ENCODE results near the gene GYS1.
"Not testable (repeated sequence)": the region's sequence is repeated elsewhere in the genome, so short reads cannot be mapped to it uniquely, and the experiment has no call there.

Gene GYS1

DNA sequence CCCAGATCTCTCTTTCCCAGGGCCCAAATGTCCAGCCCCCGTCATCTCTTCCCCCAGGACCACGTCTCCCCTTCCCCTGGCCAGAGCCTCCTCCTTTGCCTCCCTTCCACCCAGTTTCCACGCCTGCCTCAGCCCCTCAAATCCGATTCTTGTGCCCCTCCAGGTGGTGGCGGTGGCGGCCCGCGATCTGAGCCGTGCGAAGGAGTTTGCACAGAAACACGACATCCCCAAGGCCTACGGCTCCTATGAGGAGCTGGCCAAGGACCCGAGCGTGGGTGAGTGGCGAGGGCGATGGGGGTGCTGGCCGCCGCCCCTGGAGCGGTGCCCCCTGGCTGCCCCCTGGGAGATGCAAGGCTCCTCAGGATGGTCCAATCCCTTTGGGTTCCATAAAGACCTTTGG, 58.3 kb downstream of the GYS1 start:
- Histone ChIP-seq H3K4me3 (ENCODE audit: low read length) (no peak overlapping the region), H3K36me3 (ENCODE audit: control insufficient read depth, insufficient read depth, low read length) (no peaks in the 10 kb centered on the region), H3K9me3 (ENCODE audit: control insufficient read depth, low read length) (no peaks in the 10 kb centered on the region), H3K27me3 (ENCODE audit: control insufficient read depth, insufficient read depth, low read length) (no peaks in the 10 kb centered on the region), H3K4me1 (ENCODE audit: control insufficient read depth, insufficient read depth, low read length) (peaks cover 5% of the 10 kb centered on the region), H3K9ac (ENCODE audit: low read length) (no peak overlapping the region)

DNA sequence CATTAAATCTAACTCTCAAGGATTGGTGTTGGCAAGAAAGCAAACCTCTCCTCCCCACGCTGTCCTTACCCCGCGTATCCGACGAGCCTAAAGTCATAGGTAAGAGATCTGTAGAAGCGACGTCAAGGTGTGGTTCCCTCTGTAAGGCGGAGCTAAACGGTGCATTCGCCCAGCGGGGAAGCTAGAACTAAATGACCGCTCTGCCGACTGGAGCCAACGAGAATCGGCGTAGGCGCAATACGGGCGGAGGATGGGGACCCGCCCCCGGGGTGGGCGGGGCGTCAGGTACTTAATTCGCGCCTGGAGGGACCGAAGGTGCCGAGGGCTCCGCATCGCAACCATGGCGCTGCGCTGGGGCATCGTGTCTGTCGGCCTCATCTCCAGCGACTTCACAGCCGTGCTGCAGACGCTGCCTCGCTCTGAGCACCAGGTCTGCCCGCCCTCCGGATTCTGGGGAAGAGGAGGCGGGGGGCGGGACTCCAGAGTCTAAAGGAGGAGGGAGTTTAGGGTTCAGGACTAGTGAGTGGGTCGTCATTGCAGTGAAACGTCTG, 59.7 kb downstream of the GYS1 start, which contains the start of gene DHDH:
Gene DHDH (plus strand): TSS at position 318 of the 551 bp plus-strand sequence. CDS start 23 bp downstream, at position 341.
- H3K4me1 ChIP-seq (ENCODE audit: control insufficient read depth, insufficient read depth, low read length), result peaks cover 7% of the 10 kb centered on the region
- no peaks in the 10 kb centered on the region for H3K9me3 ChIP-seq (ENCODE audit: control insufficient read depth, low read length)
- no peaks in the 10 kb centered on the region for H3K36me3 ChIP-seq (ENCODE audit: control insufficient read depth, insufficient read depth, low read length)
- H3K9ac ChIP-seq (ENCODE audit: low read length), result peak within 1 kb of the TSS; percentile 53
- H3K27me3 ChIP-seq (ENCODE audit: control insufficient read depth, insufficient read depth, low read length), result no peaks in the 10 kb centered on the region
- H3K4me3 ChIP-seq (ENCODE audit: low read length), result peak within 1 kb of the TSS; percentile 56

DNA sequence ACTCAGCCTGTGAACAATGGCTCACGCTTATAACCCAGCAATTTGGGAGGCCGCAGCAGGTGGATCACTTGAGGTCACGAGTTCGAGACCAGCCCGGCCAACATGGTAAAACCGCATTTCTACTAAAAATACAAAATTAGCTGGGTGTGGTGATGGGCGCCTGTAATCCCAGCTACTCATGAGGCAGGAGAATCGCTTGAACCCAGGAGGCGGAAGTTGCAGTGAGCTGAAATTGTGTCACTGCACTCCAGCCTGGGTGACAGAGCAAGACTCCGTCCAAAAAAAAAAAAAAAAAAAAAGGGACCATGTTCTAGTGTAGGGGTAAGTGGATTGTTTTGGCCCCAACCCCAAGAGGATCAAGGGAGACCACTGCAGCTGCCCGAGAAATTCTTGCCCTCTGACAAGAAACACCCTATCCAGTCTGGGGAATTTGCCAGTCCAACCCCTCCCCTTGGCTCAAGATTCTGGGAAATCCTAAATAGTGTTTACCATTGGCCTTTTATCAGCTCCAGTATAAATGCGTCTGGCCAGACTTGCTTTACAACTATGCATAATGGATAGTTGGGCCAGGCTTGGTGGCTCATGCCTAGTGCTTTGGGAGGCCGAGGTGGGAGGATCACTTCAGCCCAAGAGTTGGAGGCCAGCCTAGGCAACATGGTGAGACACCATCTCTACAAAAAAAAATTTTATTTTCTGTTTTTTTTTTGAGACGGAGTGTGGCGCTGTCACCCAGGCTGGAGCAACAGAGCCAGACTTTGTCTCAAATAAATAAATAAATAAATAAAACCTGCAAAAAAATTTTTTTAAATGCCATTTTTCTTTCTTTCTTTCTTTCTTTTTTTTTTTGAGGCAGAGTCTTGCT, 64.7 kb downstream of the GYS1 start:
- no peaks in the 10 kb centered on the region for H3K36me3 ChIP-seq (ENCODE audit: control insufficient read depth, insufficient read depth, low read length)
- H3K4me3 ChIP-seq (ENCODE audit: low read length), result no peak overlapping the region
- H3K4me1 ChIP-seq (ENCODE audit: control insufficient read depth, insufficient read depth, low read length), result peaks cover 16% of the 10 kb centered on the region
- no peaks in the 10 kb centered on the region for H3K9me3 ChIP-seq (ENCODE audit: control insufficient read depth, low read length)
- no peak overlapping the region for H3K9ac ChIP-seq (ENCODE audit: low read length)
- no peaks in the 10 kb centered on the region for H3K27me3 ChIP-seq (ENCODE audit: control insufficient read depth, insufficient read depth, low read length)

DNA sequence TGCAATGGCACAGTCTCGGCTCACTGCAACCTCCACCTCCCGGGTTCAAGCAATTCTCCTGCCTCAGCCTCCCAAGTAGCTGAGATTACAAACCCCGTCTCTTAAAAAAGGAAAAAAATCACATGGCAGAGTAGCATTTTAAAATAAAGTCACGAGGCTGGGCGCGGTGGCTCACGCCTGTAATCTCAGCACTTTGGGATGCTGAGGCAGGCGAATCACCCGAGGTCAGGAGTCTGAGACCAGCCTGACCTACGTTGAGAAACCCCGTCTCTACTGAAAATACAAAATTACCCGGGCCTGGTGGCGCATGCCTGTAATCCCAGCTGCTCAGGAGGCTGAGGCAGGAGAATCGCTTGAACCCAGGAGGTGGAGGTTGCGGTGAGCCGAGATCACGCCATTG, 65.4 kb downstream of the GYS1 start:
- H3K36me3 ChIP-seq (ENCODE audit: control insufficient read depth, insufficient read depth, low read length); H3K9ac ChIP-seq (ENCODE audit: low read length); H3K4me3 ChIP-seq (ENCODE audit: low read length); H3K27me3 ChIP-seq (ENCODE audit: control insufficient read depth, insufficient read depth, low read length); H3K9me3 ChIP-seq (ENCODE audit: control insufficient read depth, low read length): not testable (repeated sequence)
- peaks cover 11% of the 10 kb centered on the region for H3K4me1 ChIP-seq (ENCODE audit: control insufficient read depth, insufficient read depth, low read length)

DNA sequence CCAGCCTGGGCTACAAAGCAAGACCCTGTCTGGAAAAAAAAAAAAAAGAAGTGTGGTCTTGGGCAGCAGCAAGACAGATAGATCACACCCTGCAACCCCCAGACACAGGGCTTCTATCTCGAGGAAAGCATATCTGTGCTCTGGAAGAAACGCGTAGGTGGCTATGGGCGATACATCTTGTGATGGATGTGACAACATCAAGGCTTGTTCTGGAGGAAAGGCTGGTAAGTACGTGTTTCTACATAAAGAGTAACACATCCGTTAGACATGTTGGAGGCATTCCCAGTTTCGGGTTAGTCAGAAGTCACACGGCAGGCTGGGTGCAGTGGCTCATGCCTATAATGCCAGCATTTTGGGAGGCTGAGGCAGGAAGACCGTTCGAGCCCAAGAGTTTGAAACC, 66.2 kb downstream of the GYS1 start:
- Histone ChIP-seq H3K36me3 (ENCODE audit: control insufficient read depth, insufficient read depth, low read length) (no peaks in the 10 kb centered on the region), H3K9ac (ENCODE audit: low read length) (no peak overlapping the region), H3K9me3 (ENCODE audit: control insufficient read depth, low read length) (no peaks in the 10 kb centered on the region), H3K4me3 (ENCODE audit: low read length) (no peak overlapping the region), H3K27me3 (ENCODE audit: control insufficient read depth, insufficient read depth, low read length) (no peaks in the 10 kb centered on the region), H3K4me1 (ENCODE audit: control insufficient read depth, insufficient read depth, low read length) (peaks cover 11% of the 10 kb centered on the region)

DNA sequence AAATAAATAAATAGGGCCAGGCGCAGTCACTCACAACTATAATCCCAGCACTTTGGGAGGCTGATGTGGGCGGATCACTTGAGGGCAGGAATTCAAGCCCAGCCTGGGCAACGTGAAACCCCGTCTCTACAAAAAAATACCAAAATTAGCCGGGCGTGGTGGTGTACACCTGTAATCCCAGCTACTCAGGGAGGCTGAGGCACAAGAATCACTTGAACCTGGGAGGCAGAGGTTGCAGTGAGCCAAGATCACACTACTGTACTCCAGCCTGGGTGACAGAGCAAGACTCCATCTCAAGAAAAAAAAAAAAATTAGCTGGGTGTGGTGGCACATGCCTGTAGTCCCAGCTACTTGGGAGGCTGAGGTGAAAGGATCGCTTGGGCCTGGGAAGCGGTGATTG, 67.2 kb downstream of the GYS1 start:
- H3K4me1 ChIP-seq (ENCODE audit: control insufficient read depth, insufficient read depth, low read length), result peaks cover 11% of the 10 kb centered on the region

DNA sequence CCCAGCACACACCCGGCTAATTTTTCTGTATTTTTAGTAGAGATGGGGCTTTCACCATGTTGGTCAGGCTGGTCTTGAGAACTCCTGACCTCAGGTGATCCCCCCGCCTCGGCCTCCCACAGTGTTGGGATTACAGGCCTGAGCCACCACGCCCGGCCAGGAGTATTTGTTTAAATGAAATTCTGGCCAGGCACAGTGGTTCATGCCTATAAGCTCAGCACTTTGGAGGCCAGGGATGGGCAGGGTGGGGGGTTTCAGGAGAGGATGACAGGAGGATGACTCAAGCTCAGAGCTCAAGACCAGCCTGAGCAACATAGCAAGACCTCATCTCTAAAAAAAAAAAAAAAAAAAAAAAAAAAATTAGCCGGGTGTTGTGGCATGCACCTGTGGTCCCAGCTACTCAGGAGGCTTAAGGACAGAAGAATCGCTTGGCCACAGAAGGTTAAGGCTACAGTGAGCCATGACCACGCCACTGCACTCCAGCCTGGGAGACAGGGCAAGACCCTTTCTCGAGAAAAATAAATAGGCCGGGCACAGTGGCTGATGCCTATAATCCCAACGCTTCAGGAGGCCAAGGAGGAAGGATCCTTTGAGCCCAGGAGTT, 67.8 kb downstream of the GYS1 start:
- Histone ChIP-seq H3K27me3 (ENCODE audit: control insufficient read depth, insufficient read depth, low read length) (no peaks in the 10 kb centered on the region), H3K9ac (ENCODE audit: low read length) (no peak overlapping the region), H3K4me1 (ENCODE audit: control insufficient read depth, insufficient read depth, low read length) (peaks cover 11% of the 10 kb centered on the region), H3K4me3 (ENCODE audit: low read length) (no peak overlapping the region), H3K36me3 (ENCODE audit: control insufficient read depth, insufficient read depth, low read length) (peaks cover 5% of the 10 kb centered on the region), H3K9me3 (ENCODE audit: control insufficient read depth, low read length) (no peaks in the 10 kb centered on the region)

More for the DNA sequence above, 67.2 kb downstream of the GYS1 start:
- not testable (repeated sequence) for H3K9ac ChIP-seq (ENCODE audit: low read length); H3K27me3 ChIP-seq (ENCODE audit: control insufficient read depth, insufficient read depth, low read length); H3K9me3 ChIP-seq (ENCODE audit: control insufficient read depth, low read length); H3K4me3 ChIP-seq (ENCODE audit: low read length); H3K36me3 ChIP-seq (ENCODE audit: control insufficient read depth, insufficient read depth, low read length)

DNA sequence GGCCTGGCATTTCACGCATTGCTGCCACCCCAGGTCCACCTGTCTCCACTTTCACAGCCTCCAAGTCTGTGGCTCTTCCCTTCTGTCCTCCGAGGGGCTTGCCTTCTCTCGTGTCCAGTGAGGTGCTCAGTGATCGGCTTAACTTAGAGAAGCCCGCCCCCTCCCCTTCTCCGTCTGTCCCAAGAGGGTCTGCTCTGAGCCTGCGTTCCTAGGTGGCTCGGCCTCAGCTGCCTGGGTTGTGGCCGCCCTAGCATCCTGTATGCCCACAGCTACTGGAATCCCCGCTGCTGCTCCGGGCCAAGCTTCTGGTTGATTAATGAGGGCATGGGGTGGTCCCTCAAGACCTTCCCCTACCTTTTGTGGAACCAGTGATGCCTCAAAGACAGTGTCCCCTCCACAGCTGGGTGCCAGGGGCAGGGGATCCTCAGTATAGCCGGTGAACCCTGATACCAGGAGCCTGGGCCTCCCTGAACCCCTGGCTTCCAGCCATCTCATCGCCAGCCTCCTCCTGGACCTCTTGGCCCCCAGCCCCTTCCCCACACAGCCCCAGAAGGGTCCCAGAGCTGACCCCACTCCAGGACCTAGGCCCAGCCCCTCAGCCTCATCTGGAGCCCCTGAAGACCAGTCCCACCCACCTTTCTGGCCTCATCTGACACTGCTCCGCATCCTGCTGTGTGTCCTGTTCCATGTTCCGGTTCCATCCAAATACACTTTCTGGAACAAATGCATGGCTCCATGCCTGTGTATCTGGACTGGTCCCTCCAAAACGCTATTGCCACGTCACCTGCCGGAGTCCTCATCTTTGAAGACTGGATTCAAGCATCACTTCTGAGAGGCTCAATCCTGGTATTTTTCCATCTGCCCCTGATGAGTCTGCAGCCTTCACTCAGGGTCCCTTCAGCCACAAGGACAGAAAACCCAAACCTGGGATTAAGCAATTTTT, 70.3 kb downstream of the GYS1 start:
- peaks cover 11% of the 10 kb centered on the region for H3K36me3 ChIP-seq (ENCODE audit: control insufficient read depth, insufficient read depth, low read length)
- no peaks in the 10 kb centered on the region for H3K9me3 ChIP-seq (ENCODE audit: control insufficient read depth, low read length)
- H3K4me1 ChIP-seq (ENCODE audit: control insufficient read depth, insufficient read depth, low read length), result peaks cover 5% of the 10 kb centered on the region
- no peak overlapping the region for H3K4me3 ChIP-seq (ENCODE audit: low read length)
- no peak overlapping the region for H3K9ac ChIP-seq (ENCODE audit: low read length)
- H3K27me3 ChIP-seq (ENCODE audit: control insufficient read depth, insufficient read depth, low read length), result no peaks in the 10 kb centered on the region

DNA sequence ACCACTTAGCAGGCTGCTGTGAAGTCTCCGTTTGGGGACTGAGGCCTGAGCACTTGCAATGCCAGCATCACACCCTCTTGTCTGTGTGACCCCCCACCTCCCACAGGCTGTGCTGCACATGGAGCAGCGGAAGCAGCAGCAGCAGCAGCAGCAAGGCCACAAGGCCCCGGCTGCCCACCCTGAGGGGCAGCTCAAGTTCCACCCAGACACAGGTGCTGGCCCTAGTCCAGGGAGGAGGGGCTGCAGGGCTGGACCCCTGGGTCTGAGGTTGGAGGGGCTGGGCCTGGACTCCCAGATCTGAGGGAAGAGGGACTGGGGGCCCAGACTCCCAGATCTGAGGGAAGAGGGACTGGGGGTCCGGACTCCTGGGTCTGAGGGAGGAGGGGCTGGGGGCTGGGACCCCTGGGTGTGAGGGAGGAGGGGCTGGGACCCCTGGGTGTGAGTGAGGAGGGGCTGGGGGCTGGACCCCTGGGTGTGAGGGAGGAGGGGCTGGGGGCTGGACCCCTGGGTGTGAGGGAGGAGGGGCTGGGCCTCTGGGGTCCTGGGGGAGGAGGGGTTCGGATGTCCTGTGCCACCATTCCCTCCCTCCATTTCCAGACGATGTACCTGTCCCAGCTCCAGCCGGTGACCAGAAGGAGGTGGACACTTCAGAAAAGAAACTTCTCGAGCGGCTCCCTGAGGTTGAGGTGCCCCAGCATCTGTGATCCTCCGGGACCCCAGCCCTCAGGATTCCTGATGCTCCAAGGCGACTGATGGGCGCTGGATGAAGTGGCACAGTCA, 71.2 kb downstream of the GYS1 start:
- Histone ChIP-seq H3K27me3 (ENCODE audit: control insufficient read depth, insufficient read depth, low read length) (no peaks in the 10 kb centered on the region), H3K4me3 (ENCODE audit: low read length) (no peak overlapping the region), H3K9me3 (ENCODE audit: control insufficient read depth, low read length) (no peaks in the 10 kb centered on the region), H3K9ac (ENCODE audit: low read length) (no peak overlapping the region), H3K36me3 (ENCODE audit: control insufficient read depth, insufficient read depth, low read length) (peaks cover 11% of the 10 kb centered on the region), H3K4me1 (ENCODE audit: control insufficient read depth, insufficient read depth, low read length) (peaks cover 3% of the 10 kb centered on the region)

DNA sequence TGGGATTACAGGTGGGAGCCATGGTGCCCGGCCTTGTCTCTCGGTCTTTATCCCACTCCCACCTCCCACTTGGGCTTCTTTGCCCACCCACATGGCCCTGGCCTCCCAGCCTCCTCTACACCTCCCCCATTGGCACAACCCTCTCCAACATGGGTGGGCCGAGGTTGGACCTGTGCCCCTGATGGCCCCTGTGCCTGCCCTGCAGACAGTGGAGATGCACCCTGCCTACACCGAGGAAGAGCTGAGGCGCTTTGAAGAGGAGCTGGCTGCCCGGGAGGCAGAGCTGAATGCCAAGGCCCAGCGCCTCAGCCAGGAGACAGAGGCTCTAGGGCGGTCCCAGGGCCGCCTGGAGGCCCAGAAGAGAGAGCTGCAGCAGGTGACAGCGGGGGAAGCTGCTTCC, 72.2 kb downstream of the GYS1 start:
- H3K36me3 ChIP-seq (ENCODE audit: control insufficient read depth, insufficient read depth, low read length), result peaks cover 11% of the 10 kb centered on the region
- no peaks in the 10 kb centered on the region for H3K27me3 ChIP-seq (ENCODE audit: control insufficient read depth, insufficient read depth, low read length)
- H3K4me3 ChIP-seq (ENCODE audit: low read length), result no peak overlapping the region

DNA sequence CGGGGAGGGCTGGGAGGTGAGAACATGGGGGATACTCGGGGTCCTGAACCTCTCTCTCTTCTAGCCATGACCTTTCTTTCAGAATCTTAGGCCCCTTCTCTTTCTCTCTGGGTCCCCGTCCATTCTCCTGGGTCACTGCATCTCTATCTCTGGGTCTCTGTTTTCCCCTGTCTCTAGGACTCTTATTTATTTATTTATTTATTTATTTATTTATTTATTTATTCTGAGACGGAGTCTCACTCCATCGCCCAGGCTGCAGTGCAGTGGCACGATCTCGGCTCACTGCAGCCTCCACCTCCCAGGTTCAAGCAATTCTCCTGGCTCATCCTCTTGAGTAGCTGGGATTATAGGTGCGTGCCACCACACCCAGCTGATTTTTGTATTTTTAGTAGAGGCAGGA, 73.8 kb downstream of the GYS1 start:
- not testable (repeated sequence) for H3K27me3 ChIP-seq (ENCODE audit: control insufficient read depth, insufficient read depth, low read length); H3K9ac ChIP-seq (ENCODE audit: low read length); H3K4me1 ChIP-seq (ENCODE audit: control insufficient read depth, insufficient read depth, low read length); H3K9me3 ChIP-seq (ENCODE audit: control insufficient read depth, low read length); H3K4me3 ChIP-seq (ENCODE audit: low read length)
- H3K36me3 ChIP-seq (ENCODE audit: control insufficient read depth, insufficient read depth, low read length), result peaks cover 11% of the 10 kb centered on the region

More for the DNA sequence above, 72.2 kb downstream of the GYS1 start:
- H3K9ac ChIP-seq (ENCODE audit: low read length), result no peak overlapping the region
- no peaks in the 10 kb centered on the region for H3K9me3 ChIP-seq (ENCODE audit: control insufficient read depth, low read length)
- H3K4me1 ChIP-seq (ENCODE audit: control insufficient read depth, insufficient read depth, low read length), result no peaks in the 10 kb centered on the region
